Nephron (organoid): Measurements from ENCODE around the gene MAD1L1.
"Not testable (repeated sequence)": the region's sequence is repeated elsewhere in the genome, so short reads cannot be mapped to it uniquely, and the experiment has no call there.

Source experiments
- H3K27ac Mint-ChIP-seq, 3 experiments: 2 replicates each; pipeline ENCODE4 v1.8.0; 2020; ENCODE audit warnings: mixed read lengths in 3 of 3, mild to moderate bottlenecking in 2 of 3, moderate library complexity in 1 of 3
- H3K27me3 Mint-ChIP-seq: 2 replicates; pipeline ENCODE4 v1.8.0; 2021; ENCODE audit warnings: low read depth, mild to moderate bottlenecking, moderate library complexity, mixed read lengths
- H3K36me3 Mint-ChIP-seq: 2 replicates; pipeline ENCODE4 v1.8.0; 2020; ENCODE audit warnings: low read depth, mixed read lengths
- H3K4me1 Mint-ChIP-seq: 2 replicates; pipeline ENCODE4 v1.8.0; 2020; ENCODE audit warnings: mixed read lengths
- H3K4me3 Mint-ChIP-seq, 3 experiments: 2 replicates each; pipeline ENCODE4 v1.8.0; 2020; ENCODE audit warnings: mild to moderate bottlenecking in 3 of 3, mixed read lengths in 3 of 3, moderate library complexity in 2 of 3
- H3K9me3 Mint-ChIP-seq: 2 replicates; pipeline ENCODE4 v1.8.0; 2020; ENCODE audit warnings: mixed read lengths
- TF ChIP-seq, protein P1 (sequence below), 3 experiments: fragments of 200-600 bp; sonication (generic); IDR thresholded peaks; one replicate each; pipeline ENCODE4 v1.5.0; 2021; ENCODE audit warnings: antibody characterized with exemption in 3 of 3; ENCODE audit not compliant: unreplicated experiment in 3 of 3

The MAD1L1 gene

GRCh38 chr7:1997537-1998076, 235.1 kb downstream of the MAD1L1 start:
- peaks cover 11% of the 10 kb centered on the region for H3K4me1 Mint-ChIP-seq
- no peak overlapping the region for H3K4me3 Mint-ChIP-seq
- no peaks in the 10 kb centered on the region for H3K27me3 Mint-ChIP-seq
- H3K27ac Mint-ChIP-seq: no peak overlapping the region
- no peaks in the 10 kb centered on the region for H3K36me3 Mint-ChIP-seq
- TF ChIP-seq, protein P1, sequence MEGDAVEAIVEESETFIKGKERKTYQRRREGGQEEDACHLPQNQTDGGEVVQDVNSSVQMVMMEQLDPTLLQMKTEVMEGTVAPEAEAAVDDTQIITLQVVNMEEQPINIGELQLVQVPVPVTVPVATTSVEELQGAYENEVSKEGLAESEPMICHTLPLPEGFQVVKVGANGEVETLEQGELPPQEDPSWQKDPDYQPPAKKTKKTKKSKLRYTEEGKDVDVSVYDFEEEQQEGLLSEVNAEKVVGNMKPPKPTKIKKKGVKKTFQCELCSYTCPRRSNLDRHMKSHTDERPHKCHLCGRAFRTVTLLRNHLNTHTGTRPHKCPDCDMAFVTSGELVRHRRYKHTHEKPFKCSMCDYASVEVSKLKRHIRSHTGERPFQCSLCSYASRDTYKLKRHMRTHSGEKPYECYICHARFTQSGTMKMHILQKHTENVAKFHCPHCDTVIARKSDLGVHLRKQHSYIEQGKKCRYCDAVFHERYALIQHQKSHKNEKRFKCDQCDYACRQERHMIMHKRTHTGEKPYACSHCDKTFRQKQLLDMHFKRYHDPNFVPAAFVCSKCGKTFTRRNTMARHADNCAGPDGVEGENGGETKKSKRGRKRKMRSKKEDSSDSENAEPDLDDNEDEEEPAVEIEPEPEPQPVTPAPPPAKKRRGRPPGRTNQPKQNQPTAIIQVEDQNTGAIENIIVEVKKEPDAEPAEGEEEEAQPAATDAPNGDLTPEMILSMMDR (IDR thresholded peaks at IDR 0.05; ENCODE audit: unreplicated experiment in 3 of 3): no peak
- H3K9me3 Mint-ChIP-seq: no peaks in the 10 kb centered on the region

DNA sequence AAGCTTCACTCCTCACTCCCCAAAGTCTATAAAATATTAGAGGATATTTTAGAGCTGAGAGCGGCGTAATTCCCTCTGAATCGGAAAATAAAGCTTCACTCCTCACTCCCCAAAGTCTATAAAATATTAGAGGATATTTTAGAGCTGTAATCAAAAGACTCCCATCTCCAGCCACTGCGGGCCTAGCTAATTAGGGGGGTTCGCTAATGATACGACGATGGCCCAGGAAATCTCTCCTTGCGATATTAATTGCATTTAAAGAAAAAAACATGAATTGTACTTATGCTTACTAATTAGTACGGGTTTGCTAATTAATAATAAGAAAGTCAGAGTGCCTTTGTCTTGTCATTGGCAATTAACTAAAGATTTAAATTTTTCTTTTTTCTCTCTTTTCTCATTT, 235.9 kb downstream of the MAD1L1 start:
- Mint-ChIP-seq H3K4me3 (no peak overlapping the region), H3K36me3 (no peaks in the 10 kb centered on the region), H3K27ac (no peak overlapping the region)

GRCh38 chr7:1995911-1996420, 236.8 kb downstream of the MAD1L1 start:
- H3K9me3 Mint-ChIP-seq, H3K27me3 Mint-ChIP-seq, H3K36me3 Mint-ChIP-seq, H3K4me3 Mint-ChIP-seq, H3K27ac Mint-ChIP-seq: not testable (repeated sequence)
- H3K4me1 Mint-ChIP-seq: peaks cover 16% of the 10 kb centered on the region

More for the DNA sequence above, 235.9 kb downstream of the MAD1L1 start:
- Mint-ChIP-seq H3K4me1 (peaks cover 16% of the 10 kb centered on the region), H3K9me3 (no peaks in the 10 kb centered on the region), H3K27me3 (no peaks in the 10 kb centered on the region)
- TF ChIP-seq, protein P1 (IDR thresholded peaks at IDR 0.05; ENCODE audit: unreplicated experiment in 3 of 3): no peak

GRCh38 chr7:1995426-1995825, 237.3 kb downstream of the MAD1L1 start:
- TF ChIP-seq, protein P1 (IDR thresholded peaks at IDR 0.05; ENCODE audit: unreplicated experiment in 3 of 3): no peak
- Mint-ChIP-seq H3K27ac (no peak overlapping the region), H3K36me3 (no peaks in the 10 kb centered on the region), H3K4me3 (no peak overlapping the region), H3K4me1 (peaks cover 16% of the 10 kb centered on the region), H3K9me3 (no peaks in the 10 kb centered on the region), H3K27me3 (no peaks in the 10 kb centered on the region)

- no peak overlapping the region for H3K4me3 Mint-ChIP-seq
- peaks cover 16% of the 10 kb centered on the region for H3K4me1 Mint-ChIP-seq
- TF ChIP-seq, protein P1 (IDR thresholded peaks at IDR 0.05; ENCODE audit: unreplicated experiment in 3 of 3): no peak
- H3K27me3 Mint-ChIP-seq: no peaks in the 10 kb centered on the region
- H3K27ac Mint-ChIP-seq: no peak overlapping the region
- no peaks in the 10 kb centered on the region for H3K36me3 Mint-ChIP-seq
- H3K9me3 Mint-ChIP-seq: no peaks in the 10 kb centered on the region
Measured at GRCh38 chr7:1994931-1995330, 237.8 kb downstream of the MAD1L1 start.

- TF ChIP-seq, protein P1 (IDR thresholded peaks at IDR 0.05; ENCODE audit: unreplicated experiment in 3 of 3): no peak
- peaks cover 16% of the 10 kb centered on the region for H3K4me1 Mint-ChIP-seq
- no peaks in the 10 kb centered on the region for H3K9me3 Mint-ChIP-seq
- H3K27me3 Mint-ChIP-seq: no peaks in the 10 kb centered on the region
- peak overlapping the region in 1 of 3 experiments; percentile 69 for H3K27ac Mint-ChIP-seq
- H3K4me3 Mint-ChIP-seq: no peak overlapping the region
- H3K36me3 Mint-ChIP-seq: no peaks in the 10 kb centered on the region
Measured at GRCh38 chr7:1993776-1994740, 238.7 kb downstream of the MAD1L1 start.
